ENCODE results near the gene ZNF70.
"Not testable (repeated sequence)": the region's sequence is repeated elsewhere in the genome, so short reads cannot be mapped to it uniquely, and the experiment has no call there.

The ZNF70 gene

GRCh38 chr22:23760056-23760455 is 9.1 kb upstream of the ZNF70 start:
- FAIRE-seq: no peak
- no peak for DNase-seq (ENCODE audit: low spot score)

- DNase-seq (ENCODE audit: low spot score): no peak
- FAIRE-seq: no peak
These were observed 8.7 kb upstream of the ZNF70 start for GRCh38 chr22:23759566-23759965.

DNA sequence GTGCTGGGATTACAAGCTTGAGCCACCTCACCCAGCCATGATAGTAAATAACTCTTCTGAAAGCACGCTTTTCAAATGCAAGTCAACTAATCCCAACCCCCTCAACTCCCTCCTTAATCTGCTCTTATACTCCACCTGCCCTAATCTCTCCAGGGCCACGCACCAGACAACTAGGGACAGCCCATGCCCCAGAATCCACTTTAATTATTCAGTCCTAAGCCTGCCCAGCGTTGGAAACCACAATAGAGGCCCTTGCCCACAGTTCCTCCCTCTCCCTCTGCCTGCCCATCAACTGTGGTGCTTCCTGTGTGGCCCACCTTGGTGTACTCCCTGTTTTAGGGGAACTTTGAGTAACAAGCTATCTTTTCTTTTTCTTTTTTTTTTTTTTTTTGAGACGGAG is 6.0 kb upstream of the ZNF70 start:
- DNase-seq (ENCODE audit: low spot score): no peak
- FAIRE-seq: no peak

GRCh38 chr22:23755711-23756110 is 4.8 kb upstream of the ZNF70 start:
- FAIRE-seq (no peak), DNase-seq (ENCODE audit: low spot score) (no peak)

DNA sequence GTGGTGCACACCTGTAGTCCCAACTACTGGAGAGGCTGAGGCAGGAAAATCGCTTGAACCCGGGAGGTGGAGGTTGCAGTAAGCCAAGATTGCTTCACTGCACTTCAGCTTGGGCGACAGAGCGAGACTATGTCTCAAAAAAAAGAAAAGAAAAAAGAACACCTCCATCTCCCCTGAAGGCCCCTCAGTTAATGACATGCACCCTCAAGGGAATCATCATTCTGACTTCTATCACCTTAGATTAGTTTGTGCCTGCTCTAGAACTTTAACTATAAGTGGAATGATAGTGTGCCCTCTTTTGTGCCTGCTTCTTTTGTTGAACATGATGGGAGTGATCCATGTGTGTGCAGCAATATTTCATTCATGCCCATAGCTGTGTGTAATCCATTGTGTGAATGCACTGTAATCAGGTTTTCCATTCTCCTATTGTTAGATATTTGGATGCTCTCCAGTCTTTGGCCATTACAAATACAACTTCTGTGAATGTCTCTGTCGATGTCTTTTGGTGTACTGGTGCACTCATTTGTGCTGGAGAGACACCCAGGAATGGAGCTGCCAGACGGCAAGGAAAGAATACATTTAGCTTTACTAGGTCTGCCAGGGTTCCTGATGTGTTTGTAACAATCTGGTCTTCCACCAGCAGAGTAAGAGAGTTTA is 4.2 kb upstream of the ZNF70 start:
- DNase-seq (ENCODE audit: low spot score) (no peak), FAIRE-seq (no peak)

GRCh38 chr22:23754220-23754919 is 3.5 kb upstream of the ZNF70 start, which contains the start of gene VPREB3:
Gene VPREB3, minus strand, starts transcription at chr22:23754425. Its CDS starts 62 bp downstream, at chr22:23754363.
- FAIRE-seq (no peak), DNase-seq (ENCODE audit: low spot score) (no peak)

DNA sequence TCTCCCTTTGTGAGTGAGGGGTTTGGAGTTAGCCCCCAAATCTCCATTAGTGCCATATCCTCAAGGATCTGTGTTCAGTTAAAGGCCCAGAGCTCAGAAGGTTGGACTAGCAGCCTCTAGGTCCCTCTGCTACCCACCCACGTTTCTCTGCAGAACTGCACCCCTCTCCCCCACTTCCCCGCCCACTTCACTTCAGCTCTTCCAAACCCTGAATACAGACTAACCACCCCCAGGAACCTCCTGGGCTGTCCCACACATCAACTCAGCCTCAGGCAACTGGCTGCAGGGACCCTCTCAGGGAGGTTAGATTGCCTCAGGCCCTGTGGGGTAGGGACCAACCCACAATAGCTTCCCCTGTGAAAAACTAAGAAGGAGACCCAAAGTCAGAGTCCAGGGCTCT is 2.5 kb upstream of the ZNF70 start:
- no peak for DNase-seq (ENCODE audit: low spot score)
- no peak for FAIRE-seq

GRCh38 chr22:23752750-23753149 is 1.8 kb upstream of the ZNF70 start:
- FAIRE-seq (no peak), DNase-seq (ENCODE audit: low spot score) (no peak)

DNA sequence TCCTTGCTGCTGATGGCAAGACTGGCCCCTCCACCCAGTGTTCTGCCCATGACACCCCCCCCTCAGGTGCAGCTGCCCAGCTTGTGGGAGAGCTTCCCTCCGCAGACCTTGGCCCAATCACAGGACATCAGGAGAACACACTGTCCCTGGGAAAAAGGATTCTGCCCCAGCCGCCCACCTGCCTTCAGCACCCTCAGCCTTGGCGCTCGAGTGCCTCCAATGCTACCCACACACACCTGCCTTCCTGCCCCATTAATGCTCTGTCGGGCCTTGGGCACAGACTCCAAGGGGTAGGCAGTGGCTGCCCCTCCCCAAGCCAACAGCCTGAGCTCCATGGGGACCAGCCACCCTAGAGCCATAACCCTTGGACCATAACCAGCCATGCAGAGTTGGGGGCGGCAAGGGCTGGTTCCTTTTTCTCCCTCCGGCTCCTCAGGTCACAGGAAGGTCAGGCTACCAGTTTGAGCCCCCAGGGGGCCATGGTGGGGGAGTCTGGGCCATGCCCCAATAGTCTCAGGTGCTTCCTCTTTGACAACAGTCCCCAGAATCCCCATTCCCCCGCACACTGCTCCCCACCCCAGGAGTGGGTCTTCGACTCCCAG is 1.3 kb upstream of the ZNF70 start:
- FAIRE-seq (no peak), DNase-seq (ENCODE audit: low spot score) (no peak)

- DNase-seq (ENCODE audit: low spot score): no peak
- no peak for FAIRE-seq
These were observed 607 bp upstream of the ZNF70 start for GRCh38 chr22:23751441-23751996.

DNA sequence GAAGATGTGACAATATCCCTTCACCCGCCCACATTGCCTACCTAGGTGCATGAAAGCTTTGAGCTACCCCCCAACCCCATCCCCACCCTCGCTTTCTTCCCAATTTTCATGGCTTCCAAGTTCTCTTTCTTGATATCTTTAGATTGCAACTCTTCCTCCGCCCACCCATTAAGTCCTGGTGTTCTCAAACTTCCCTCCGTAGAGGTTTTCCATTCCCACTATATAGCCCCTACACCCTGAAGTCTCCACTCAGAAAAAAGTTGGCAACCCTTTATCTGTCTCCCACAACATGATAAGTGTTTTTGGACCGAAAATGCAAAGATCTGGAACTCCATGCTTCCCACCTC is 572 bp downstream of the ZNF70 start:
- FAIRE-seq (no peak), DNase-seq (ENCODE audit: low spot score) (no peak)

- no peak for FAIRE-seq
- DNase-seq (ENCODE audit: low spot score): no peak
These were observed 1.0 kb downstream of the ZNF70 start for GRCh38 chr22:23749841-23750301.

DNA sequence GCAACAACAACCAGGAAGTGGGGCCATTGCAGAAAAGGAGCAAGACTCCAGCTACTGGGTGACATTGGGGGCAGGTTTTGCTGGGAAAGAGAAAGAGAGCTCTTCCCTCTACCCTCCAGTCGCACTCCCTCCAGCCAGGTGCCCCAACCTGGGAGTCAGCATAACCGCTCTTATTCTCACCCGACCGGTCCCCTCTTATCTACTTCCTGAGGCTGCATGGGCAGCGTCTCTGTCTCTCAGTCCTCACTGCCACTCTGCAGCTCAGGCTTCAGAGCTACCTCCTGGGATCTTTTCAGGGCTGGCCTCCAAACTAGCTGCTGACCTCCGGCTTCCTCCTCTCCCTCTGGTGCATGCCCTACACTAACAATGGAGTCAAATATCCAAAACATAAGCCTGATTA is 5.1 kb downstream of the ZNF70 start:
- no peak for DNase-seq (ENCODE audit: low spot score)
- FAIRE-seq: no peak

DNA sequence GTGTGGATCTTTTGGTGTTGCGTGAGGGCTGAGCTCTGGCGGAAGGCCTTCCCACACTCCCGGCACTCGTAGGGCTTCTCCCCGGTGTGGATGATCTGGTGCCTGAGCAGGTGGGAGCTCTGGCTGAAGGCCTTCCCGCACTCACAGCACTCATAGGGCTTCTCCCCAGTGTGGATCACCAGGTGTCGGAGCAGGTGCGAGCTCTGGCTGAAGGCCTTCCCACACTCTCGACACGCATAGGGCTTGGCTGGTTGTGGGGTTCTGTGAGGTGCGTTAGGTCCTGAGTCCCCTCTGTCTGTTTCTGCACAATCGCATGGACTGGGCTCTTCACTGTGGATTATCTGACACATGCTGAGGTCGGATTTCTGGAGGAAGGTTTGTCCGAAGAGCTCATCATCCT is 6.4 kb downstream of the ZNF70 start:
- no peak for FAIRE-seq

DNA sequence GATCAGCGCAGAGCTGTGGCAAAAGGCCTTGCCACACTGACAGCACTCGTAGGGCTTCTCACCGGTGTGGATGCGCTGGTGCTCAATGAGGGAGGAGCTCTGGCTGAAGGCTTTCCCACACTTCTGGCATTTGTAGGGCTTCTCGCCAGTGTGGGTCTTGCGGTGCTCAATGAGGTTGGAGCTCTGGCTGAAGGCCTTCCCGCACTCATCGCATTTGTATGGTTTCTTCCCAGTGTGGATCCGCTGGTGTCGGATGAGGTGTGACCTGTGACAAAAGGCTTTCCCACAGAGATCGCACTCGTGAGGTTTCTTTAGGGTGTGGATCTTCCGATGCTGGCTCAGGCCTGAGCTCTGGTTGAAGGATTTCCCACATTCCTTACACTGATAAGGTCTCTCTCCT is 6.9 kb downstream of the ZNF70 start:
- FAIRE-seq (no peak), DNase-seq (ENCODE audit: low spot score) (no peak)

More for the DNA sequence above, 6.4 kb downstream of the ZNF70 start:
- no peak for DNase-seq (ENCODE audit: low spot score)

GRCh38 chr22:23743303-23743705 is 7.6 kb downstream of the ZNF70 start:
- no peak for FAIRE-seq
- no peak for DNase-seq (ENCODE audit: low spot score)

DNA sequence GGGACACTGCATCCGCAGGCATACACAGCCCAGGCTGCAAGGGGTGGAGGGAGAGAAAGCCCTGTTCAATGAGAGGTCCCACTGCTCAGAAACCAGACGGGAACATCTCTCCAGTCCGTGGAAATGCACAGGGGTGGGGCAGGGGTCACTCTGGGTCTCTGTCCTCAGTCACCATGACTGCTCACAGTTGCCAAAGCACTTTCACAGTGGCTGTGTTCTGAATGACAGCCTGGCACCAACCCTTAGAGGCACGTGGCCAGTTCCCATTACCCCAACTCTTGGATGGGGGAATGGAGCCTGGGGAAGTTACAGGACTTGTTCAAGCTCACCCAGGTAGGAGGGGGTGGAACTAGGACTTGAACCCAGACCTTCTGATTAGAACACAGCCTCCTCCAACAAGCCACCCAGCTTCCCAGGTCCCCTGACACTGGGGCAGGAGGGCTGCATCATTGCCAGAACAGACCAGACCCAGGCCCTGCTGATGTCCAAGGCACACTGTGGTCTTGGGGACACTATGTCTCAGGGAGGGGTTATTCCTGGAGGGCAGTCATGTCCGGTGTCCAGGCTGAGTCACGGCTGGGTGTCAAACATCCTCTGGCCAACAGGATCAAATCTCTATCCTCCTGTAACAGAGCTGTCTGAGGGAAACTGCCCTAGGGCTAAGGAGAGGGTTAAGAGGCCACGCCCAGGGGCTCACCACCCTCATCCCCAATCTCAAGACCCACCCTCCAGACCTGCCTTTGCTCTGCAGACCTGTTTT is 8.2 kb downstream of the ZNF70 start:
- DNase-seq (ENCODE audit: low spot score) (no peak), FAIRE-seq (no peak)

GRCh38 chr22:23737696-23738095 is 13.2 kb downstream of the ZNF70 start:
- FAIRE-seq (no peak), DNase-seq (ENCODE audit: low spot score) (no peak)

DNA sequence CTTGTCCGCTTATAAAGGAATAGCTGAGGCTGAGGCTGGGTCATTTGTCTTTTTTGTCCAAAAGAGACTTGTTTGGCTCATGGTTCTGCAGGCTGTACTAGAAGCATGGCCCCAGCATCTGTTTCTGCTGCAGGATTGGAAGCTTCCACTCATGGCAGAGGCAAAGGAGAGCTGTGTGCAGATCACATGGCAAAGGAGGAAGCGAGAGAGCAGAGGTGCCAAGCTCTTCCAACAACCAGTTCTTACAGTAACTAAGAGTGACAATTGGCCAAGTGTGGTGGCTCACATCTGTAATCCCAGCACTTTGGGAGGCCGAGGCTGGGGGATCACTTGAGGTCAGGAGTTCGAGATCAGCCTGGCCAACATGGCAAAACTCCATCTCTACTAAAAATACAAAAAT is 22.8 kb downstream of the ZNF70 start:
- not testable (repeated sequence) for DNase-seq (ENCODE audit: low spot score); FAIRE-seq

GRCh38 chr22:23722724-23723123 is 28.2 kb downstream of the ZNF70 start:
- FAIRE-seq (no peak), DNase-seq (ENCODE audit: low spot score) (no peak)

- DNase-seq (ENCODE audit: low spot score): no peak
- no peak for FAIRE-seq
These were observed 28.8 kb downstream of the ZNF70 start for GRCh38 chr22:23722160-23722559.

DNA sequence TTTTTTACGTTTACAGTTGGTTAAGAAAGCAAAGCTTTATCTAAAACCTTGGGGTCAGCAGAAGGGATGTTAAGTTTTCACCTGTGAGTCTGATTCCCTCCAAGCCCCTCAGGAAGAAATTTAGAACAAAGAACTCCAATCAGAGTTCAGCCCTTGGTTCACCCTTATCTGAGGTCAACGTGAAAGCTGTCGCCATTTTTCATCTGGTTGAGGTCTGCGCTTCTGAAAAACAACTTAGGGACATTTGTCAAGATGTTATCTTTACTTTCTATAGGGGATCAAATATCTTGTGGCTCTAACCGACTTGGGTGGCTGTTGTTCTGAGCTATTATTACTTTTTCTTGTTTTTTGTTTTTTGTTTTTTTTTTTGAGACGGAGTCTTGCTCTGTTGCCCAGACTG is 30.1 kb downstream of the ZNF70 start:
- DNase-seq (ENCODE audit: low spot score): no peak
- no peak for FAIRE-seq

Data from RCC 7860 (cell line).